Common myeloid progenitor, CD34-positive (primary cell): Measurements from ENCODE around the gene AR.

Source experiments
- CTCF ChIA-PET: fragments of 350-600 bp; sonication (Branson Sonifier 250); formaldehyde crosslinking; loops from one replicate; lab custom pipeline; 2021; ENCODE audit warnings: antibody characterized with exemption; lab: Charles Lee
- POLR2A ChIA-PET: fragments of 350-600 bp; sonication (Branson Sonifier 250); formaldehyde crosslinking; loops from one replicate; lab custom pipeline; 2021; ENCODE audit warnings: antibody characterized with exemption; lab: Charles Lee
- DNase-seq, 3 donors: peaks; one replicate each; pipeline versions ENCODE4 v3.0.0 to v3.0.0-alpha.2; 2013
- H3K27ac ChIP-seq, 2 experiments: 1 replicate in 1 of 2; 2 replicates in 1 of 2; pipeline ENCODE4 v1.7.0; 2013; ENCODE audit warnings: inconsistent platforms in 2 of 2, low read length in 2 of 2, mild to moderate bottlenecking in 2 of 2, low read depth in 1 of 2, moderate library complexity in 1 of 2; ENCODE audit not compliant: severe bottlenecking in 2 of 2, insufficient read depth in 1 of 2, poor library complexity in 1 of 2
- H3K27me3 ChIP-seq, 5 experiments: replicated peaks in 2 of 5; 1 replicate in 3 of 5; 2 replicates in 2 of 5; pipeline versions ENCODE4 v1.6.1 to v1.7.0; 2013; ENCODE audit warnings: low read length in 4 of 5, mild to moderate bottlenecking in 2 of 5, moderate library complexity in 2 of 5, inconsistent platforms in 1 of 5; ENCODE audit not compliant: insufficient read depth in 5 of 5, control insufficient read depth in 4 of 5
- H3K36me3 ChIP-seq, 4 experiments: 1 replicate in 2 of 4; 2 replicates in 2 of 4; pipeline versions ENCODE4 v1.6.1 to v1.7.0; 2013; ENCODE audit warnings: low read length in 3 of 4, control low read depth in 1 of 4, mild to moderate bottlenecking in 1 of 4; ENCODE audit not compliant: control insufficient read depth in 4 of 4, insufficient read depth in 4 of 4
- H3K4me1 ChIP-seq, 4 experiments: 1 replicate in 3 of 4; 2 replicates in 1 of 4; pipeline versions ENCODE4 v1.6.1 to v1.7.1; 2013; ENCODE audit warnings: low read length in 3 of 4, mild to moderate bottlenecking in 3 of 4, control low read depth in 1 of 4, inconsistent platforms in 1 of 4, moderate library complexity in 1 of 4; ENCODE audit not compliant: control insufficient read depth in 4 of 4, insufficient read depth in 4 of 4; ENCODE audit errors: control extremely low read depth in 1 of 4
- H3K4me3 ChIP-seq, 7 experiments: 1 replicate in 4 of 7; 2 replicates in 3 of 7; pipeline versions ENCODE4 v1.5.1 to v1.7.0; 2013; ENCODE audit warnings: mild to moderate bottlenecking in 7 of 7, low read length in 6 of 7, moderate library complexity in 6 of 7, inconsistent platforms in 2 of 7, low read depth in 2 of 7, control low read depth in 1 of 7; ENCODE audit not compliant: insufficient read depth in 4 of 7, control insufficient read depth in 1 of 7; ENCODE audit errors: extremely low read depth in 1 of 7
- H3K9me3 ChIP-seq, 5 experiments: 1 replicate in 4 of 5; 2 replicates in 1 of 5; pipeline versions ENCODE4 v1.6.1 to v1.7.1; 2013; ENCODE audit warnings: low read length in 4 of 5, mild to moderate bottlenecking in 2 of 5, inconsistent platforms in 1 of 5, low read depth in 1 of 5, moderate library complexity in 1 of 5; ENCODE audit not compliant: control insufficient read depth in 4 of 5, insufficient read depth in 2 of 5; ENCODE audit errors: control extremely low read depth in 1 of 5
- WGBS: methylation state at CpG from one replicate; pipeline ENCODE4 v1.1.5; 2013; ENCODE audit not compliant: insufficient coverage; 5-methylcytosine and 5-hydroxymethylcytosine counted together

AR gene

DNA sequence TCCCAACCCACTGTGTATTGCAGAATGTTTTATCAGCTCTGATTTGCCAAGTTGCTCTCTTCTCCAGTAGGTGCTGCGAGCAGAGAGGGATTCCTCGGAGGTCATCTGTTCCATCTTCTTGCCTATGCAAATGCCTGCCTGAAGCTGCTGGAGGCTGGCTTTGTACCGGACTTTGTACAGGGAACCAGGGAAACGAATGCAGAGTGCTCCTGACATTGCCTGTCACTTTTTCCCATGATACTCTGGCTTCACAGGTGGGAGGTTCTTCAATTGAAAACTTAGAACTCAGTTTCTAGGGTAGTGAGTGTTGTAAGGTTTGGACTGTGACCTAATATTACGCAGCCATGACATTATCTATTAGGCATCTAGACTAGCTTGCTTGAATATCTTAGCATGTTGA, 24.9 kb downstream of the AR start:
- H3K36me3 ChIP-seq: no peaks in the 10 kb centered on the region
- H3K4me3 ChIP-seq: no peak overlapping the region
- no peak for DNase-seq
- peaks cover 0 to 2% (median 0%) of the 10 kb centered on the region in 5 experiments for H3K27me3 ChIP-seq
- H3K27ac ChIP-seq: no peak overlapping the region
- peaks cover 0 to under 1% (median 0%) of the 10 kb centered on the region in 4 experiments for H3K4me1 ChIP-seq
- 75% methylated on average over 4 of the region's 5 CpGs for WGBS
- ChIA-PET CTCF (no interaction called here), POLR2A (no interaction called here)
- no peaks in the 10 kb centered on the region for H3K9me3 ChIP-seq

DNA sequence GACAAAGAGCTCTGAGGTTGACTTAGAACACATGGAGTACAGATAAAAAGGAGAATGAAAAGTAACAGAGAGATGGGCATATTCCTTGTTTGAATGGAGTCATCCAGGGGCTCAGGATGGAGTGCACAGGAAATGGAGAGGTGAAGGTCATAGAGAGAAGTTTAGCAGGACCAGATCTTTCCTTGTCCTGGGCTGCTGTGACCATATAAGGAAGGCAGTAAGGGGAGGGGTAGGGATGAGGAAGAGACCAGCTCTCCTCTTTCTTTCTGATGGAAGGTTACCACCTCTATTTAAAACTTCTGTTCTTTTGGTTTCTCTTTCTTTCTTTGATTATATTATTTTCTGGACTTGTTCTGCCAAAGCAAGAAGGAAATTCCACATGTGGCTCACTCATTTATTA, 27.0 kb downstream of the AR start:
- no peak overlapping the region for H3K4me3 ChIP-seq
- H3K4me1 ChIP-seq: peaks cover 0 to 8% (median 0%) of the 10 kb centered on the region in 4 experiments
- no peak overlapping the region for H3K27ac ChIP-seq
- H3K36me3 ChIP-seq: no peaks in the 10 kb centered on the region
- H3K27me3 ChIP-seq: peaks cover 0 to 2% (median 0%) of the 10 kb centered on the region in 5 experiments
- no peak for DNase-seq
- POLR2A ChIA-PET: no interaction called here
- H3K9me3 ChIP-seq: no peaks in the 10 kb centered on the region
- CTCF ChIA-PET: interaction anchor here (0.5 kb wide), 1 partner anchor 52 kb away, joined by 3 read pairs; no protein-coding TSS in a partner anchor

DNA sequence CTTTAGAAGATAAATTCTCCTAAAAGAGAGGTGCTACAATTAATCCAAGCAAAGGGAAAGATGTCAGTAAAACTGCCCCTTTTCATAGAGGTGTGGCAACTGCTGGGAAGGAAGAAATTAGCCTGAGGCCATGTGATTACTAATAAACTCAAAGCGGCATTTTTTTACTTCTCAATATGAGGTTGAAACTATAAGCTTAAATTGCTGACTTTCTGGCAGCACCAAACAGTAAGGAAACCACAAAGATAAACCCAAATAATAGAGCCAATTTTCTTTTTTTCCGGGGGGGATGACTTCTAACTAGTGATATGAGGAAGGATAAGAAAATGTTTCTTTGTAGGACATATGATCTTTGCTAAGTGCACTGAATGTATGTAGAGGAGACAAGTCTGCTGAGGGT, 30.9 kb downstream of the AR start:
- no peaks in the 10 kb centered on the region for H3K9me3 ChIP-seq
- H3K27ac ChIP-seq: no peak overlapping the region
- no peak overlapping the region for H3K4me3 ChIP-seq
- no CpG with 5 or more reads among the region's 2 CpGs for WGBS
- H3K36me3 ChIP-seq: no peaks in the 10 kb centered on the region
- peaks cover 0 to 2% (median 0%) of the 10 kb centered on the region in 5 experiments for H3K27me3 ChIP-seq
- ChIA-PET POLR2A (no interaction called here), CTCF (no interaction called here)
- peaks cover 0 to 8% (median 0%) of the 10 kb centered on the region in 4 experiments for H3K4me1 ChIP-seq
- DNase-seq: peak in 2 of 3 donors; percentile 13 to 21

DNA sequence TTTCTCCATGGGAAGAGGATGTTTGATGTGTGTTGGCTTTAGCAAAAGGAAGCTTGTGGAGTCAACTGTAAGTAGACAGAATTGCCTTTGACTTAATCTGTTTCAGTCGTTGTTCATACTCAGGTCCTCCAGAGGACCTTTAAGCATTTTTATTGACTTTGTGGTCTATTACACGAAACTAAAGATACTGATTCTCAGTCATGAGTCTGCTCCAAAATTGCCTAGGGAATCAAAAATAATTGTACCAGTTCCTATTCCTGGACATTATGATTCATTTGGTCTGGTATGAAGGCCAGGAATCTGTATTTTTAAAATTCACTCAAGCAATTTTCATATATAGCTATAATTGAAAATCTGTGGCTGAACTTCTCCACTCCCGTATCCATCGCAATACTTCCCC, 38.6 kb downstream of the AR start:
- POLR2A ChIA-PET: no interaction called here
- H3K27ac ChIP-seq: no peak overlapping the region
- CTCF ChIA-PET: no interaction called here
- WGBS: 66% methylated on average over 2 of the region's 4 CpGs
- H3K36me3 ChIP-seq: no peaks in the 10 kb centered on the region
- H3K4me3 ChIP-seq: no peak overlapping the region
- no peak for DNase-seq
- H3K4me1 ChIP-seq: no peaks in the 10 kb centered on the region
- no peaks in the 10 kb centered on the region for H3K27me3 ChIP-seq
- no peaks in the 10 kb centered on the region for H3K9me3 ChIP-seq

DNA sequence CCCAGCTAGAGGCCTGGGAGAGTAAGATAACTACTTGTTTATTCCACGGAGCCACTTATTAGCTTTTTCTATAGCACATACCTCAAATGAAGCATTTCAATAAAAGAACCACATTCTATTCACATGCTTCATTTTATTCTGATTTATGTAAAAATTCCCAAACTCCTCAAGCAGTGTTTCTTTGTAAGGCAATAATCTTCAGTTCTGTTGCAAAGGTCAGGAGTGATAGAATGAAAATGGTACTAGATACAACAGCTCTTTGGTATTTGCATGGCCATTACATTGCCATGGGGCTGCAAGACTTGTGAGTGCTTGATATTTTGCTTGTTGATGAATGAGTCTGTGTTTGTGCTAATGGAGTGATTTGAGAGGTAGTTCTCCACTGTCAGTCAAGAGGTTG, 39.4 kb downstream of the AR start:
- H3K4me3 ChIP-seq: no peak overlapping the region
- H3K9me3 ChIP-seq: no peaks in the 10 kb centered on the region
- ChIA-PET CTCF (no interaction called here), POLR2A (no interaction called here)
- no peak for DNase-seq
- H3K4me1 ChIP-seq: no peaks in the 10 kb centered on the region
- no peak overlapping the region for H3K27ac ChIP-seq
- no peaks in the 10 kb centered on the region for H3K36me3 ChIP-seq
- no peaks in the 10 kb centered on the region for H3K27me3 ChIP-seq
- WGBS: no CpG with 5 or more reads among the region's 1 CpG

DNA sequence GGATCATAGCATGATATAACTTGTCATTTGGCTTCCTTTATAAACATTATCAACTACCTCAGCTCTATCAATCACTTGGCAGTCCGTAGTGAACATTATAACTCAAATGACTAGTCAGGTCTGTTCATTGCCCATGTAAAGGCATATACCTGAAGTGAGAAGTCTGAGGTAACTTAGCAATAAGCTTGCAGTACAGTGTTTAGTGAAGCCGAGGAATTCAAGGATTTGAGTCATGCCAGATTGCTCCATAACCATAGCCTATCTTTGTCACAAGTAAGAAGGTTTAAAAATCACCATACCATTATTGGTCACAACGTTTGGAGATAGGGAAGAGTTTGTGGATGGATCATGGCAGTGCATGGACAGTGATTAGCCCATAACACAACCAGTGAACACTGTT, 41.6 kb downstream of the AR start:
- Histone ChIP-seq H3K27ac (no peak overlapping the region), H3K36me3 (no peaks in the 10 kb centered on the region), H3K27me3 (no peaks in the 10 kb centered on the region), H3K4me3 (no peak overlapping the region), H3K4me1 (no peaks in the 10 kb centered on the region), H3K9me3 (no peaks in the 10 kb centered on the region)
- CTCF ChIA-PET: no interaction called here
- 100% methylated on average over 1 of the region's 3 CpGs for WGBS
- DNase-seq: no peak
- POLR2A ChIA-PET: no interaction called here

DNA sequence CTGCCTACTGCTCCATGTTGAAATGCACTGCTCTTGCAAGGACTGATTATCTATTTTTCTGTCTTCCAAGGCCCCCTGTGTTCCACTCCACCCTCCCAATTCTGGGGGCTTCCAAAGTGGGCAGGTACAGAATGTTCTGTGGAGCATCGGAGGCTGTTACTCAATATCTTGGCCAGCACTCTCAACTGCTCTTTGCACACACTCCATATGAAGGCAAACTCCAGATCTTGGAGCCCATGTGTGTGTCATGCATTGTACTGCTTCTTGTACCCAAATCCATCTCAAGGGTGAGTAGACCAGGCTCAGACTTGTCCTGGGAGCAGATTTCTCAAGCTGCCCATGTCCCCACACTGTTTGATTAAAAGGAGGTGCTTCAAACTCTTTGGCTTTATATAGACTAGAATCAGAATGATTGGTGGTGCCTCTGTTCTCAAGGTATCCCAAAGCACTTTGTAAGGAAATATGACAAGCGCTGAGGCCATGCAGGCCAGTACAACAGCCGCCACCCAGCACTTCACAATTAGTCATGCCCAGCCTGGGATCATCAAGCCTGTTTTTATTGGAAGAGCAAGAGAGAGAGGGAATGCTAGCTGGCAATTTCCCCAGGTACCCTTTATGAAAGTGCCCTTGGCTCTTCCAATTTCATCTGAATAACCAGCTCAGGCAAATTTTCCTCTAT, 44.3 kb downstream of the AR start:
- no peak overlapping the region for H3K4me3 ChIP-seq
- no peaks in the 10 kb centered on the region for H3K27me3 ChIP-seq
- ChIA-PET POLR2A (no interaction called here), CTCF (no interaction called here)
- no peaks in the 10 kb centered on the region for H3K4me1 ChIP-seq
- no peaks in the 10 kb centered on the region for H3K9me3 ChIP-seq
- no peak overlapping the region for H3K27ac ChIP-seq
- 100% methylated on average over 3 of the region's 3 CpGs for WGBS
- no peak for DNase-seq
- H3K36me3 ChIP-seq: no peaks in the 10 kb centered on the region
